Measurements from ENCODE around the gene PAN2.
A peak's percentile ranks its signal among the peaks of the same experiment; 100 is the strongest.
"Not testable (repeated sequence)": the region's sequence is repeated elsewhere in the genome, so short reads cannot be mapped to it uniquely, and the experiment has no call there.

The PAN2 gene

DNA sequence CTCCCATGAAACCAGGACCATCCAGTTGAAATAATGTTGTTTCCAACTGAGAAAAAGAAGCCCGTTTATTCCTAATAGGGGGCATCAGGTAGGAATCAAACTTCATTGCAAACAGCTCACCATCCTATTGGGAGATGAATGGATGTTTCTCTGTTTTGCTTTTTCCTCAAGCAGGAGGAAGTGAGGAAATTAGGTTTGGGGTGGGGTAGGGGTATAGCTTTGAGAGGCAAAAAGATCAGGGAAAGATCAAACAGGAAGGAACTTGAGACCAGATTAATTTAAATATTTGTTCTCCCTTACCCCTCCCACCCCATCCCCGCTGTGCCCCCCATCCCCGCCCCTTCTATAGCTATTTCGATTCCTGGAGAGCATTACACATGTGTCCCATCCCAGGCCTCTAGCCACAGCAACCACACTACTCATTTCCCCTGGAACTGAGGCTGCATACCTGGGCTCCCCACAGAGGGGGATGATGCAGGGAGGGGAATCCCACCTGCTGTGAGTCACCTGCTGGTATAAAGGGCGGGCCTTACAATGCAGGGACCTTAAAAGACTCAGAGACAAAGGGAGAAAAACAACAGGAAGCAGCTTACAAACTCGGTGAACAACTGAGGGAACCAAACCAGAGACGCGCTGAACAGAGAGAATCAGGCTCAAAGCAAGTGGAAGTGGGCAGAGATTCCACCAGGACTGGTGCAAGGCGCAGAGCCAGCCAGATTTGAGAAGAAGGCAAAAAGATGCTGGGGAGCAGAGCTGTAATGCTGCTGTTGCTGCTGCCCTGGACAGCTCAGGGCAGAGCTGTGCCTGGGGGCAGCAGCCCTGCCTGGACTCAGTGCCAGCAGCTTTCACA, 4.7 kb upstream of the PAN2 start, which contains the start of gene IL23A:
IL23A (plus strand) TSS at position 577 of the 850 bp plus-strand sequence; CDS start at position 738, 161 bp downstream.
- no peak within 1 kb of the TSS for H3K4me3 ChIP-seq (ENCODE audit: low read length)
- H3K4me2 ChIP-seq (ENCODE audit: low read length) = no peak within 1 kb of the TSS
- H3K9ac ChIP-seq (ENCODE audit: low read depth, low read length) = no peak within 1 kb of the TSS
- H3K9me3 ChIP-seq (replicated peaks; ENCODE audit: low read length) = no peaks in the 10 kb centered on the region
- no peaks in the 10 kb centered on the region for H3K27me3 ChIP-seq (ENCODE audit: control insufficient read depth, insufficient read depth, low read length)
- H3K4me1 ChIP-seq (ENCODE audit: control insufficient read depth, insufficient read depth, low read length) = peaks cover 6% of the 10 kb centered on the region
- peaks cover 22% of the 10 kb centered on the region for H3K36me3 ChIP-seq (ENCODE audit: insufficient read depth, low read length)

- Histone ChIP-seq H3K4me2 (ENCODE audit: low read length) (no peak overlapping the region), H3K4me1 (ENCODE audit: control insufficient read depth, insufficient read depth, low read length) (peaks cover 13% of the 10 kb centered on the region), H3K9ac (ENCODE audit: low read depth, low read length) (no peak overlapping the region), H3K9me3 (replicated peaks; ENCODE audit: low read length) (no peaks in the 10 kb centered on the region), H3K27me3 (ENCODE audit: control insufficient read depth, insufficient read depth, low read length) (no peaks in the 10 kb centered on the region), H3K4me3 (ENCODE audit: low read length) (no peak overlapping the region), H3K36me3 (ENCODE audit: insufficient read depth, low read length) (peaks cover 15% of the 10 kb centered on the region)
Observed at GRCh38 chr12:56337753-56338251, 4.0 kb upstream of the PAN2 start.

DNA sequence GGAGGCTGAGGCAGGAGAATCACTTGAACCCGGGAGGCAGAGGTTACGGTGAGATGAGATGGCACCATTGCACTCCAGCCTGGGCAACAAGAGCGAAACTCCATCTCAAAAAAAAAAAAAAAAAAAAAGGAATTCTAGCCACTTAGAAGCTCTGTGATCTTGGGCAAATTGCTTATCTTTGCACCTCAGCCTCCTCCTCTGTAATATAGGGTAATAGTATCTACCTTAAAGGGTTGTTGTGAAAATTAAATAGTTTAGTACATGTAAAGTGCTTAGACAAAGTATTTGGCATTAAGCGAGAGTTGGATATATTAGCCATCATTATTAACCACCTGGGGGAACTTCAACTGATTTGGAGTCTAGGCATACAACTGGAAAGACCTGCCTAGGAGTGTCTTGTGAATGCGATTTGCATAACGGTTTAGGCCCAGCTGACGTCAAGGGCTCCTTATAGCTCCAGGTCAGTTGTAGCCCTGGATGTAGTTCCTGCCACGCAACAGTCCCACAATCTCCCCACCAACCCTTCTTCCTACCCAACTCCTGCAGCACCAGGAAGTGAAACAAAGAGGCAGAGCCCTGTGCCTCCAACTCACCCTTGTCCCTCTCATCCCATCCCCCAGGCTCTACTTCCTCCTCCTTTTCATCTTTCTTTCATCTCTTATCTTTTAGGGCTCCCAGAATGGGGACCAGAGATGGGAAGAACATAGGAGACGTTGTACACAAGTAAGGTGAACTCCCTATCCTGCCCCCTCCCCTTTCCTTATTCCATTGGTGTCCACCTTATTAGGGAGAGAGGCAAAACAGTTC, 2.8 kb upstream of the PAN2 start:
- Histone ChIP-seq H3K4me1 (ENCODE audit: control insufficient read depth, insufficient read depth, low read length) (peaks cover 14% of the 10 kb centered on the region), H3K9ac (ENCODE audit: low read depth, low read length) (no peak overlapping the region), H3K36me3 (ENCODE audit: insufficient read depth, low read length) (peaks cover 6% of the 10 kb centered on the region), H3K9me3 (replicated peaks; ENCODE audit: low read length) (no peaks in the 10 kb centered on the region), H3K4me3 (ENCODE audit: low read length) (no peak overlapping the region), H3K4me2 (ENCODE audit: low read length) (no peak overlapping the region), H3K27me3 (ENCODE audit: control insufficient read depth, insufficient read depth, low read length) (no peaks in the 10 kb centered on the region)

GRCh38 chr12:56335527-56335926, 1.7 kb upstream of the PAN2 start:
- not testable (repeated sequence) for H3K36me3 ChIP-seq (ENCODE audit: insufficient read depth, low read length); H3K9ac ChIP-seq (ENCODE audit: low read depth, low read length); H3K4me2 ChIP-seq (ENCODE audit: low read length); H3K27me3 ChIP-seq (ENCODE audit: control insufficient read depth, insufficient read depth, low read length); H3K4me3 ChIP-seq (ENCODE audit: low read length); H3K9me3 ChIP-seq (replicated peaks; ENCODE audit: low read length)
- peaks cover 14% of the 10 kb centered on the region for H3K4me1 ChIP-seq (ENCODE audit: control insufficient read depth, insufficient read depth, low read length)

GRCh38 chr12:56334490-56334793, 642 bp upstream of the PAN2 start:
- H3K4me3 ChIP-seq (ENCODE audit: low read length) = peak overlapping the region; percentile 73
- H3K4me2 ChIP-seq (ENCODE audit: low read length) = peak overlapping the region; percentile 90
- H3K9me3 ChIP-seq (replicated peaks; ENCODE audit: low read length) = no peaks in the 10 kb centered on the region
- H3K9ac ChIP-seq (ENCODE audit: low read depth, low read length) = peak overlapping the region; percentile 90
- peaks cover 14% of the 10 kb centered on the region for H3K4me1 ChIP-seq (ENCODE audit: control insufficient read depth, insufficient read depth, low read length)
- no peaks in the 10 kb centered on the region for H3K27me3 ChIP-seq (ENCODE audit: control insufficient read depth, insufficient read depth, low read length)
- no peaks in the 10 kb centered on the region for H3K36me3 ChIP-seq (ENCODE audit: insufficient read depth, low read length)

- Histone ChIP-seq H3K4me1 (ENCODE audit: control insufficient read depth, insufficient read depth, low read length) (peaks cover 14% of the 10 kb centered on the region), H3K36me3 (ENCODE audit: insufficient read depth, low read length) (peaks cover 3% of the 10 kb centered on the region), H3K9me3 (replicated peaks; ENCODE audit: low read length) (no peaks in the 10 kb centered on the region), H3K4me2 (ENCODE audit: low read length) (peak overlapping the region; percentile 90), H3K9ac (ENCODE audit: low read depth, low read length) (peak overlapping the region; percentile 90), H3K4me3 (ENCODE audit: low read length) (peak overlapping the region; percentile 73), H3K27me3 (ENCODE audit: control insufficient read depth, insufficient read depth, low read length) (no peaks in the 10 kb centered on the region)
Observed at GRCh38 chr12:56333197-56333678, 562 bp downstream of the PAN2 start.

DNA sequence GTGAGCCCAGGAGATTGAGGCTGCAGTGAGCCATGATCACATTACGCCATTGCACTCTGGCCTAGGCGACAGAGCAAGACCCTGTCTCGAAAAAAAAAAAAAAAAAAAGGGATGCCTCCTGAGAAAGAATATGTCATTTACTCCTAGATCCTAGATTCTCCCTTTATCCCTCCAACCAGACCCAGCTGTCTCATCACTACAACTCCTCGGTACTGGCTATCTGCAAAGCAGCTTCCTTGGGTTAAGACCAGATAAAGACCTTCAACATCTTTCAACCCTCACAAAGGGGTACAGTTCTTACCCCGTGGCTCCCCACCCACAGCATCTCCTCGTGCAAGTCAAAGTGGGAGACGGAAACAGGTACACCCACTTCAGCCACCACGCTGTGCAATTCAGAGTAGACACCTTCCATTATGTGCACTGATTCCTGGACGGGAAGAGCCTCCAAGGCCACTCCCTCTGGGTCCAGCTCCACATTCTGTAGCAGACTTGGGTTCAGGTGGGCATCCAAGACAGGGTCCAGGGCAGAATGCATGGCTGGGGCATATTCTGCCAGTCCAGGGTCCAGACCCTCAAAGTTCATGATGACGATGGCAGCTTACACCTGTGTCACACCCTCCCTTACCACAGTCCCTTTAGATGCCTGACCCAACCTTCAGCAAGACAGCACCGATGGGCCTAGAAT, 1.1 kb downstream of the PAN2 start:
- Histone ChIP-seq H3K4me1 (ENCODE audit: control insufficient read depth, insufficient read depth, low read length) (peaks cover 14% of the 10 kb centered on the region), H3K9me3 (replicated peaks; ENCODE audit: low read length) (no peaks in the 10 kb centered on the region), H3K4me2 (ENCODE audit: low read length) (peak overlapping the region; percentile 90), H3K9ac (ENCODE audit: low read depth, low read length) (peak overlapping the region; percentile 90), H3K27me3 (ENCODE audit: control insufficient read depth, insufficient read depth, low read length) (no peaks in the 10 kb centered on the region), H3K4me3 (ENCODE audit: low read length) (peak overlapping the region; percentile 73), H3K36me3 (ENCODE audit: insufficient read depth, low read length) (peaks cover 5% of the 10 kb centered on the region)

- Histone ChIP-seq H3K27me3 (ENCODE audit: control insufficient read depth, insufficient read depth, low read length) (no peaks in the 10 kb centered on the region), H3K4me2 (ENCODE audit: low read length) (no peak overlapping the region), H3K4me3 (ENCODE audit: low read length) (no peak overlapping the region), H3K4me1 (ENCODE audit: control insufficient read depth, insufficient read depth, low read length) (peaks cover 14% of the 10 kb centered on the region), H3K9me3 (replicated peaks; ENCODE audit: low read length) (no peaks in the 10 kb centered on the region), H3K9ac (ENCODE audit: low read depth, low read length) (no peak overlapping the region), H3K36me3 (ENCODE audit: insufficient read depth, low read length) (peaks cover 12% of the 10 kb centered on the region)
Observed at GRCh38 chr12:56330936-56331490, 2.8 kb downstream of the PAN2 start.

GRCh38 chr12:56326533-56326932, 7.3 kb downstream of the PAN2 start:
- H3K27me3 ChIP-seq (ENCODE audit: control insufficient read depth, insufficient read depth, low read length) = no peaks in the 10 kb centered on the region
- no peaks in the 10 kb centered on the region for H3K9me3 ChIP-seq (replicated peaks; ENCODE audit: low read length)
- H3K4me3 ChIP-seq (ENCODE audit: low read length) = no peak overlapping the region
- no peak overlapping the region for H3K9ac ChIP-seq (ENCODE audit: low read depth, low read length)
- no peaks in the 10 kb centered on the region for H3K4me1 ChIP-seq (ENCODE audit: control insufficient read depth, insufficient read depth, low read length)
- peaks cover 24% of the 10 kb centered on the region for H3K36me3 ChIP-seq (ENCODE audit: insufficient read depth, low read length)
- H3K4me2 ChIP-seq (ENCODE audit: low read length) = no peak overlapping the region

- H3K36me3 ChIP-seq (ENCODE audit: insufficient read depth, low read length) = peaks cover 24% of the 10 kb centered on the region
- H3K4me1 ChIP-seq (ENCODE audit: control insufficient read depth, insufficient read depth, low read length) = no peaks in the 10 kb centered on the region
Observed at GRCh38 chr12:56326126-56326525, 7.7 kb downstream of the PAN2 start.

DNA sequence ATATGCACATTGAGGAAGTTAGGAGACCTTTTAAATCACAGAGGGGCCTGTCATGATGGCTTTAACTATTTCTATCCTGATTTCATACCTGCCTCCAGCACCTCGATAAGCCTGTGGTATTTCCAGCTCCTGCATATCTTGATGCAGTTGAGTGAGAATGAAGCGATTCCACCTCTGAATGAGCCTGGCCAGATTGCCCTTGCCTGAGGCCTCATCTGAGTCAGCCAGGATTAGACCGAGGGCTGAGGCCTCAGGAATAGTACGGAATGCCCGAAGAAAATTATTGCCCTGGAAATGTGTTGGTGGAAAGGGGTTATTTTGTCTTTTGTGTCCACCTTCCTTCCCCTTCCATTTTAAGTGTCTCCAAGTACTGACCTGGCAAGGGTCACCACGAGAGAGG, 9.6 kb downstream of the PAN2 start:
- H3K27me3 ChIP-seq (ENCODE audit: control insufficient read depth, insufficient read depth, low read length) = no peaks in the 10 kb centered on the region
- peaks cover 24% of the 10 kb centered on the region for H3K36me3 ChIP-seq (ENCODE audit: insufficient read depth, low read length)
- no peak overlapping the region for H3K4me3 ChIP-seq (ENCODE audit: low read length)

More at GRCh38 chr12:56326126-56326525, 7.7 kb downstream of the PAN2 start:
- no peak overlapping the region for H3K4me2 ChIP-seq (ENCODE audit: low read length)
- no peaks in the 10 kb centered on the region for H3K9me3 ChIP-seq (replicated peaks; ENCODE audit: low read length)
- H3K9ac ChIP-seq (ENCODE audit: low read depth, low read length) = no peak overlapping the region
- H3K4me3 ChIP-seq (ENCODE audit: low read length) = no peak overlapping the region
- no peaks in the 10 kb centered on the region for H3K27me3 ChIP-seq (ENCODE audit: control insufficient read depth, insufficient read depth, low read length)

More for the DNA sequence above, 9.6 kb downstream of the PAN2 start:
- no peaks in the 10 kb centered on the region for H3K4me1 ChIP-seq (ENCODE audit: control insufficient read depth, insufficient read depth, low read length)
- H3K9ac ChIP-seq (ENCODE audit: low read depth, low read length) = no peak overlapping the region
- no peak overlapping the region for H3K4me2 ChIP-seq (ENCODE audit: low read length)
- no peaks in the 10 kb centered on the region for H3K9me3 ChIP-seq (replicated peaks; ENCODE audit: low read length)

All from skeletal muscle satellite cell (primary cell).